Heart left ventricle (tissue), 13 donors: ENCODE data around the gene TRNP1.

Source experiments
- POLR2A ChIP-seq, 2 donors: fragments of 450-650 bp; IDR thresholded peaks; one replicate each; pipeline ENCODE4 v1.6.1; 2017; ENCODE audit warnings: antibody characterized with exemption in 2 of 2, mild to moderate bottlenecking in 2 of 2, moderate library complexity in 2 of 2
- TF ChIP-seq, protein P1 (sequence below), 12 donors: fragments of 200-600 bp; sonication (generic) in 4 of 12; IDR thresholded peaks; one replicate each; pipeline versions ENCODE4 v1.5.0 to v1.8.0; 2018 to 2022; ENCODE audit warnings: antibody characterized with exemption in 12 of 12, mild to moderate bottlenecking in 5 of 12
- donor health status: ischemic (EF 13 %, LVEDD 7.1; RV severe dilation, severe dysfunction).
- donor health status: DM: no; HTN: yes; CAD: no.
- donor health status: DM: no; HTN: no; CAD: no.
- donor health status: ischemic (EF 25% LVEDD 6.9; RV normal size, moderate dysfunction).
- donor health status: ischemic (EF 25% LVEDD 5.7; RV mildly dilated, moderate dysfunction).
- donor health status: ischemic (EF 35%, LVEDD 5.7; RV mildly dilated, moderate dysfunction).
- donor health status: nonischemic (EF 11% LVEDD 7.7; RV severe dilation, severe dysfunction).
- donor health status: DM: yes; HTN: yes; CAD: no.
- donor health status: PGD.
- donor health status: ischemic (EF 29% LVEDD 5.4; RV normal size, mild dysfunction).
- donor health status: nonischemic (EF 23%, LVEDD 6.1; RV moderate dilation, normal function).

DNA sequence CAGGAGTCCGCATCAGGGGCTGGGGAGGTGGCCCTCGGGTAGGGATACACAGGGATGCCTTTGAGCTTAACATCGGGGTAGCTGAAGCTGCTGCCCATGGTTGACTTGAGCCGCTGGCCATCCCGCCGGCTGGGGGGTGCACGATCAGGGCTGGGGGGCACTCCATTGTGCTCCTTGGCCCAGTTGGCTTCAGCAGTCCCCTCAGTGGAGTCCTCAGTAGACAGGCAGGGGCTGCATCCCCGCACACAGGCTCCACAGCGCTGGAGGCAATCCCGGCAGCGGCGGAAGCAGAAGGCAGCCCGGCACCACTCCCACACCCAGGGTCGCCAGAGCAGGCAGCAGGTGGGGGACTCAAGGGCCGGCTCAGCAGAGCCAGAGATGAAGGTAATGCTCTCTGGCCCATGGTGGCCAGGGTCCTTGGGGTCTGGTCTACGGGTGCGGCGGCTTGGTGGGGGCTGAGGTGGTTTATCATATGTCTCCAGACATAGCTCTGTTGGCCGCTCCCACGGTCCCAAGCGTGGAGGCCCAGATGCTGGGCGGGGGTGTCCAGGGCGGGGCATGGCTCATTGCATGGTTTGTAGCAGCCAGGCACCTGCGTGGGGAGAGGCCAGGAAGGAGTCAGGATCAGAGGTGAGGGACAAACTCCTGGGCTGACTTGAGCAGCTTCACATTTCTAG is 41.5 kb upstream of the TRNP1 start:
- TF ChIP-seq, protein P1, sequence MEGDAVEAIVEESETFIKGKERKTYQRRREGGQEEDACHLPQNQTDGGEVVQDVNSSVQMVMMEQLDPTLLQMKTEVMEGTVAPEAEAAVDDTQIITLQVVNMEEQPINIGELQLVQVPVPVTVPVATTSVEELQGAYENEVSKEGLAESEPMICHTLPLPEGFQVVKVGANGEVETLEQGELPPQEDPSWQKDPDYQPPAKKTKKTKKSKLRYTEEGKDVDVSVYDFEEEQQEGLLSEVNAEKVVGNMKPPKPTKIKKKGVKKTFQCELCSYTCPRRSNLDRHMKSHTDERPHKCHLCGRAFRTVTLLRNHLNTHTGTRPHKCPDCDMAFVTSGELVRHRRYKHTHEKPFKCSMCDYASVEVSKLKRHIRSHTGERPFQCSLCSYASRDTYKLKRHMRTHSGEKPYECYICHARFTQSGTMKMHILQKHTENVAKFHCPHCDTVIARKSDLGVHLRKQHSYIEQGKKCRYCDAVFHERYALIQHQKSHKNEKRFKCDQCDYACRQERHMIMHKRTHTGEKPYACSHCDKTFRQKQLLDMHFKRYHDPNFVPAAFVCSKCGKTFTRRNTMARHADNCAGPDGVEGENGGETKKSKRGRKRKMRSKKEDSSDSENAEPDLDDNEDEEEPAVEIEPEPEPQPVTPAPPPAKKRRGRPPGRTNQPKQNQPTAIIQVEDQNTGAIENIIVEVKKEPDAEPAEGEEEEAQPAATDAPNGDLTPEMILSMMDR (IDR thresholded peaks at IDR 0.05): no peak
- no peak for TF ChIP-seq POLR2A (IDR thresholded peaks at IDR 0.05)
